ENCODE data around the gene GRK1.

Gene GRK1

DNA sequence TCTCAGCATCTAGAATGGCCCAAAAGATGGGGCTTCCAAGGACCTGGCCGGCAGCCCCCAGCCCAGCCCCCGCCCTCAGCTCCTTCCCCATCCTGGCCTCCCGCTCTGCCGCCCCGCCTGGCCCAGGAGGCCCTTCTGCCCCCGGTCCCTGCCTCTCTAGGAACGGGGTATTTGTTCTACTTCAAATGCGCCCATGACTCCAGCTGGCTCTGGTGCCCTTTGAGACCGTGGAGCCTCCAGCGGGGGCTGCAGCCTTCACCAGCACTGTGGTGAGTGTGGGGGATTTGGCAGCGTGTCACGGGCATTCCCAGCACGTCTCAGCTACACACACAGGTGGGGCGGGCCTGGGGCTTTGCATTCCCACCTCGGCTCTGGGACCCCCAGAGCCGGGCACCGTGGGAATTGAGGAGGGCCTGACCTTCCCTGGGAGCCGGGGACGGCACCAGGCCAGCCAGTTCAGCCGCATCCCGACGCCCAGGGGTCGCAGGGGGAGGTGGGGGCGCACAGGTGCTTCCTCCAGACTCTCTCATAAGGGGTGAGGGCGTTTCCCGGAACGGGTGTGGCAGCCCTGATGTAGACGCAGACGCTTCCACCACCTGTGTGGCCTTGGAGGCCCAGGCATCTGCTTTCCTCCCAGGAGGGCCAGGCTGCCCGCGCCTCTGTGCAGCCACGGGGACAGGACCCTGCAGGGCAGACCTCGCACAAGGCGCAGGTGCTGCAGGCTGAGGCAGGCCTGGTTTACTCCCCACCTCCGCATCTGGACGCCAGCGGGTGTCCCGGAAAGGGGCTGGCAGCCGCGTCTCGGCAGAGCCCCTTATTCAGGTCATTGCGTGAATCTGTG is 10.0 kb upstream of the GRK1 start:
- ChIA-PET POLR2A (no interaction called here), CTCF (no interaction called here)
- no peak for DNase-seq (ENCODE audit: extremely low spot score)
- TF ChIP-seq CTCF (IDR thresholded peaks at IDR 0.05; ENCODE audit: control extremely low read depth, extremely low read depth, low read depth, missing control alignments), result no peak

- POLR2A ChIA-PET, result no interaction called here
- no peak for DNase-seq (ENCODE audit: extremely low spot score)
- TF ChIP-seq CTCF (IDR thresholded peaks at IDR 0.05; ENCODE audit: control extremely low read depth, extremely low read depth, low read depth, missing control alignments), result no peak
- CTCF ChIA-PET, result no interaction called here
Measured at GRCh38 chr13:113657851-113658741, 8.9 kb upstream of the GRK1 start, which contains the start of gene ATP4B. ATP4B (minus strand) TSS chr13:113658198; CDS start chr13:113658144, 54 bp downstream.

- ChIA-PET CTCF (no interaction called here), POLR2A (no interaction called here)
- no peak for TF ChIP-seq CTCF (IDR thresholded peaks at IDR 0.05; ENCODE audit: control extremely low read depth, extremely low read depth, low read depth, missing control alignments)
- DNase-seq (ENCODE audit: extremely low spot score), result no peak
Measured at GRCh38 chr13:113658836-113659235, 8.2 kb upstream of the GRK1 start.

DNA sequence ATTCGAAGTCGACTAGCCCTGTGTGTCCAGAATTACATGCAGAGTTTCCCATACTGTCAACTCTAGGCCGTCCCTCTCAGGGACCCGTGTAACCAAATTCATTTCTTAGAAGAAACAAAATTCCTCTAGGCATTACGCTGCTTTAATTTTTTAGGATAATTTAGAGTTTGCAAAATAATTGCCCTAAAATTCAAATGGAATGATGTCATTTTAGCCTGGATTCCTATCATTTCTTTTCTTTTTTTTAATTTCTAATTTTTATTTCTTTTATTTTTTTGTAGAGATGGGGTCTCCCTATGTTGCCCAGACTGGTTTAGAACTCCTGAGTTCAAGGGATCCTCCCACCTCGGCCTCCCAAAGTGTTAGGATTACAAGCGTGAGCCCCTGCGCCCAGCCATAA is 7.7 kb upstream of the GRK1 start:
- ChIA-PET CTCF (no interaction called here), POLR2A (no interaction called here)
- TF ChIP-seq CTCF (IDR thresholded peaks at IDR 0.05; ENCODE audit: control extremely low read depth, extremely low read depth, low read depth, missing control alignments), result no peak
- no peak for DNase-seq (ENCODE audit: extremely low spot score)

- TF ChIP-seq CTCF (IDR thresholded peaks at IDR 0.05; ENCODE audit: control extremely low read depth, extremely low read depth, low read depth, missing control alignments), result no peak
- DNase-seq (ENCODE audit: extremely low spot score), result no peak
- ChIA-PET CTCF (no interaction called here), POLR2A (no interaction called here)
Measured at GRCh38 chr13:113660066-113660465, 7.0 kb upstream of the GRK1 start.

DNA sequence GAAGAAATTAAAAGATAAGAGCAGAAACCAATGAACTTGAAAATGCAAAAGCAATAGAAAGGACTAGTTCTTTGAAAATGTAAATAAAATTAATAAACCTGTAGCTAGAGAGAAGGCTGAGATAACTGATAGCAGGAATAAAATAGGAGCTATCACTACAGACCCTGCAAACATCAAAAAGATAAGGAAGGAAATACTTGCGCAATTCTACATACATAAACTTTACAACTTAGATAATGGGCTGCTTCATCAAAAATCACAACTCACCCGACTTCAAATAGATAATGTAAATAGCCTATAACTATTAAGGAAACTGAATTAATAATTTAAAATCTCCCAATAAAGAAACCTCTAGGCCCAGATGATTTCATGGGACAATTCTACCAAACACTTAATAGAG is 5.5 kb upstream of the GRK1 start:
- CTCF ChIA-PET, result interaction anchor here (1.2 to 1.4 kb wide), 2 partner anchors 16 to 63 kb away, joined by 3 to 6 read pairs; no protein-coding TSS in a partner anchor
- POLR2A ChIA-PET, result no interaction called here
- no peak for DNase-seq (ENCODE audit: extremely low spot score)
- TF ChIP-seq CTCF (IDR thresholded peaks at IDR 0.05; ENCODE audit: control extremely low read depth, extremely low read depth, low read depth, missing control alignments), result no peak
